ENCODE measurements around the gene SPRTN. TPM values are rescaled to one million over a fixed set of nuclear protein-coding genes. Genes with fewer than 3 reads are reported as not detected.

SPRTN gene
- total and polyA plus RNA-seq, 2 of the 8 experiments (the other 6 are each of a cell fraction or from before 2014, with no cell fraction given): 6.6 to 15.1 TPM

- Histone ChIP-seq H3K79me2 (ENCODE audit: control insufficient read depth in 1 of 2, insufficient read depth in 2 of 2, low read length in 2 of 2) (no peaks in the 10 kb centered on the region), H2AFZ (ENCODE audit: low read length) (no peak overlapping the region), H3K27ac (ENCODE audit: low read depth, low read length) (no peak overlapping the region), H3K4me2 (ENCODE audit: insufficient read depth in 1 of 2, low read depth in 2 of 2, low read length in 2 of 2) (no peak overlapping the region), H3K4ac (replicated peaks; ENCODE audit: insufficient read length, low read depth, low read length) (no peak overlapping the region), H3K36me3 (ENCODE audit: control insufficient read depth in 2 of 4, insufficient read depth in 4 of 4, low read length in 3 of 4) (no peaks in the 10 kb centered on the region), H3K23ac (ENCODE audit: insufficient read length) (no peak overlapping the region), H3K9ac (replicated peaks in 1 of 4; ENCODE audit: extremely low read depth in 1 of 4, low read depth in 3 of 4, low read length in 3 of 4) (no peak overlapping the region), H3K4me3 (ENCODE audit: extremely low read depth in 1 of 4, insufficient read depth in 2 of 4, low read depth in 3 of 4, low read length in 4 of 4) (no peak overlapping the region), H3K18ac (ENCODE audit: extremely low read depth, low read length) (no peak overlapping the region), H3K4me1 (replicated peaks in 1 of 4; ENCODE audit: control insufficient read depth in 3 of 4, insufficient read depth in 4 of 4, low read length in 3 of 4) (peaks cover 0 to 6% (median 0%) of the 10 kb centered on the region in 4 experiments; a peak in 2 of 7 replicates), H3K14ac (ENCODE audit: insufficient read length) (no peak overlapping the region), H2BK15ac (ENCODE audit: low read length) (no peak overlapping the region), H2AK5ac (ENCODE audit: low read depth, low read length) (no peak overlapping the region), H4K20me1 (replicated peaks in 1 of 2; ENCODE audit: control insufficient read depth in 1 of 2, insufficient read depth in 2 of 2, low read length in 2 of 2) (no peaks in the 10 kb centered on the region), H2BK120ac (replicated peaks; ENCODE audit: low read depth, low read length) (no peak overlapping the region), H2BK12ac (ENCODE audit: low read depth, low read length) (no peak overlapping the region), H4K5ac (ENCODE audit: insufficient read length, low read depth, low read length) (no peak overlapping the region), H4K8ac (ENCODE audit: extremely low read depth, insufficient read depth, low read length) (no peak overlapping the region), H3K9me3 (ENCODE audit: insufficient read depth in 2 of 2, low read depth in 1 of 2, low read length in 1 of 2) (no peaks in the 10 kb centered on the region), H3K23me2 (ENCODE audit: low read depth, low read length) (no peaks in the 10 kb centered on the region), H3K27me3 (replicated peaks in 1 of 4; ENCODE audit: control insufficient read depth in 3 of 4, extremely low read depth in 1 of 4, insufficient read depth in 3 of 4, low read length in 3 of 4) (no peaks in the 10 kb centered on the region), H4K91ac (replicated peaks; ENCODE audit: insufficient read length, low read length) (no peak overlapping the region), H2BK5ac (ENCODE audit: low read depth, low read length) (no peak overlapping the region), H2BK20ac (ENCODE audit: low read length) (no peak overlapping the region), H3K56ac (replicated peaks; ENCODE audit: insufficient read length, low read depth, low read length) (no peak overlapping the region), H3K79me1 (ENCODE audit: low read depth, low read length) (no peaks in the 10 kb centered on the region)
- DNase-seq (ENCODE audit: low read depth in 1 of 2, low spot score in 2 of 2) (no peak), FAIRE-seq (no peak)
- POLR2A ChIA-PET (ENCODE audit: partially characterized antibody): no interaction called here
- CTCF ChIA-PET (ENCODE audit: partially characterized antibody): interaction anchor here (0.8 kb wide), 1 partner anchor 48 kb away, joined by 4 read pairs; no protein-coding TSS in a partner anchor
- 89% methylated on average over 2 of the region's 2 CpGs; no CpG with 5 or more reads in 1 of the 2 experiments for WGBS, 2 experiments (ENCODE audit: extremely low coverage in 1 of 2, insufficient coverage in 1 of 2, insufficient read length in 1 of 2, insufficient replicate concordance in 2 of 2, low coverage in 1 of 2, low lambda C conversion rate in 2 of 2, missing lambda C conversion rate in 1 of 2)
- TF ChIP-seq SIX5 (IDR thresholded peaks at IDR 0.05; ENCODE audit: low read depth, low read length) (no peak), SUZ12 (IDR thresholded peaks at IDR 0.05; ENCODE audit: low read length) (no peak), RNF2 (IDR thresholded peaks at IDR 0.05; ENCODE audit: borderline replicate concordance, low read depth, low read length, missing control alignments, poor library complexity, severe bottlenecking) (no peak), EGR1 (IDR thresholded peaks at IDR 0.05; ENCODE audit: borderline replicate concordance, low read depth, low read length) (no peak), RAD21 (IDR thresholded peaks at IDR 0.05 in 1 of 2, conservative IDR thresholded peaks at IDR 0.05 in 1 of 2; ENCODE audit: low read depth in 2 of 2, low read length in 2 of 2) (no peak), SAP30 (IDR thresholded peaks at IDR 0.05; ENCODE audit: insufficient read depth, insufficient replicate concordance, low read length) (no peak), TEAD4 (IDR thresholded peaks at IDR 0.05; ENCODE audit: low read depth, low read length) (no peak)
Observed at GRCh38 chr1:231381729-231382128, 43.6 kb downstream of the SPRTN start.
